Small intestine (tissue), 7 donors: ENCODE measurements around the gene ITGB1. TPM values are rescaled to one million over a fixed set of nuclear protein-coding genes. Genes with fewer than 3 reads are reported as not detected.

ENCODE experiments used
- DNase-seq, 2 donors: peaks; one replicate each; pipeline versions ENCODE4 v3.0.0 to v3.0.0-alpha.2; 2013
- FAIRE-seq: peaks from 2 replicates; lab custom pipeline; 2012; peaks lifted over from hg19 to GRCh38; lab: Jason Lieb, UNC
- H3K27ac ChIP-seq, 3 donors: one replicate each; pipeline ENCODE4 v1.5.1; 2013; ENCODE audit warnings: low read length in 2 of 3, mild to moderate bottlenecking in 2 of 3, control low read depth in 1 of 3, inconsistent platforms in 1 of 3, low read depth in 1 of 3, moderate library complexity in 1 of 3
- H3K27me3 ChIP-seq, 3 donors: one replicate each; pipeline ENCODE4 v1.6.1; 2013; ENCODE audit warnings: low read length in 3 of 3, inconsistent platforms in 1 of 3; ENCODE audit not compliant: control insufficient read depth in 3 of 3, insufficient read depth in 3 of 3
- H3K36me3 ChIP-seq, 3 donors: one replicate each; pipeline ENCODE4 v1.6.1; 2013; ENCODE audit warnings: low read length in 3 of 3, inconsistent platforms in 1 of 3, low read depth in 1 of 3, mild to moderate bottlenecking in 1 of 3, moderate library complexity in 1 of 3; ENCODE audit not compliant: control insufficient read depth in 3 of 3, insufficient read depth in 2 of 3
- H3K4me1 ChIP-seq, 3 donors: one replicate each; pipeline ENCODE4 v1.6.1; 2013; ENCODE audit warnings: low read length in 2 of 3, inconsistent platforms in 1 of 3, low read depth in 1 of 3, mild to moderate bottlenecking in 1 of 3, moderate library complexity in 1 of 3; ENCODE audit not compliant: control insufficient read depth in 3 of 3, insufficient read depth in 2 of 3
- H3K4me3 ChIP-seq, 3 donors: one replicate each; pipeline ENCODE4 v1.5.1; 2013; ENCODE audit warnings: low read length in 3 of 3, control low read depth in 1 of 3, inconsistent platforms in 1 of 3, low read depth in 1 of 3, mild to moderate bottlenecking in 1 of 3, moderate library complexity in 1 of 3
- H3K9me3 ChIP-seq, 2 donors: one replicate each; pipeline ENCODE4 v1.6.1; 2013; ENCODE audit warnings: low read depth in 1 of 2, low read length in 1 of 2; ENCODE audit not compliant: control insufficient read depth in 2 of 2, insufficient read depth in 1 of 2
- WGBS, 3 donors: extraction: QIAGEN DNeasy Blood & Tissue Kit; methylation state at CpG; one replicate each; pipeline ENCODE4 v1.1.7; 2013; 5-methylcytosine and 5-hydroxymethylcytosine counted together
- polyA plus RNA-seq, 4 donors: library from polyadenylated mRNA; stranded (reverse) in 3 of 4; unstranded in 1 of 4; fragments of 200-250 nt in 3 of 4; fragments of 120-200 nt in 1 of 4; gene quantifications; one replicate each; pipeline versions ENCODE4 v1.2.1 to v1.2.3, GENCODE V29; 2013
- donor health status: healthy with polysubstance abuse.
- donor health status: control.
- donor health status: control.
- donor health status: Bipolar disorder and iron deficiency.
- donor health status: healthy.

Gene ITGB1
- polyA plus RNA-seq, 4 donors: 42.3 to 226 (median 112) TPM

GRCh38 chr10:32956365-32957197 lies 1.4 kb downstream of the ITGB1 start:
- no peaks in the 10 kb centered on the region for H3K27me3 ChIP-seq
- peaks cover 0 to 2% (median 0%) of the 10 kb centered on the region in 3 donors for H3K36me3 ChIP-seq
- peak overlapping the region; percentile 63 to 95 (median 80) for H3K27ac ChIP-seq
- FAIRE-seq (no peak), DNase-seq (peak in 1 of 2 donors; percentile 25)
- peaks cover 4 to 18% (median 10%) of the 10 kb centered on the region in 3 donors for H3K4me1 ChIP-seq
- peak overlapping the region; percentile 25 to 100 (median 72) for H3K4me3 ChIP-seq
- no peaks in the 10 kb centered on the region for H3K9me3 ChIP-seq
- 13 to 29% (median 18%) methylated on average over 13 of the region's 13 CpGs for WGBS, 3 donors

GRCh38 chr10:32955790-32956189 lies 2.2 kb downstream of the ITGB1 start:
- 2 to 21% (median 11%) methylated on average over 1 of the region's 1 CpG for WGBS, 3 donors
- H3K27me3 ChIP-seq: no peaks in the 10 kb centered on the region
- H3K9me3 ChIP-seq: no peaks in the 10 kb centered on the region
- H3K27ac ChIP-seq: peak overlapping the region in 1 of 3 donors; percentile 10
- FAIRE-seq (no peak), DNase-seq (no peak)
- peaks cover 0 to 2% (median 0%) of the 10 kb centered on the region in 3 donors for H3K36me3 ChIP-seq
- H3K4me1 ChIP-seq: peaks cover 8 to 14% (median 13%) of the 10 kb centered on the region in 3 donors
- peak overlapping the region in 1 of 3 donors; percentile 100 for H3K4me3 ChIP-seq

- H3K4me3 ChIP-seq: peak overlapping the region in 1 of 3 donors; percentile 35
- peaks cover 8 to 18% (median 17%) of the 10 kb centered on the region in 3 donors for H3K4me1 ChIP-seq
- FAIRE-seq (no peak), DNase-seq (peak; percentile 38 to 44)
- H3K9me3 ChIP-seq: no peaks in the 10 kb centered on the region
- H3K27me3 ChIP-seq: no peaks in the 10 kb centered on the region
- WGBS, 3 donors: 9 to 37% (median 29%) methylated on average over 4 of the region's 4 CpGs
- peaks cover 0 to 2% (median 0%) of the 10 kb centered on the region in 3 donors for H3K36me3 ChIP-seq
- H3K27ac ChIP-seq: peak overlapping the region in 1 of 3 donors; percentile 10
Observed at GRCh38 chr10:32955299-32955772, 2.7 kb downstream of the ITGB1 start.

GRCh38 chr10:32954545-32955298 lies 3.3 kb downstream of the ITGB1 start:
- DNase-seq: no peak
- H3K9me3 ChIP-seq: no peaks in the 10 kb centered on the region
- H3K36me3 ChIP-seq: peaks cover 0 to 2% (median 0%) of the 10 kb centered on the region in 3 donors
- H3K4me3 ChIP-seq: peak overlapping the region in 1 of 3 donors; percentile 35
- H3K27me3 ChIP-seq: no peaks in the 10 kb centered on the region
- H3K4me1 ChIP-seq: peaks cover 8 to 20% (median 17%) of the 10 kb centered on the region in 3 donors
- WGBS, 3 donors: 24 to 40% (median 40%) methylated on average over 8 of the region's 8 CpGs
- peak overlapping the region in 1 of 3 donors; percentile 8 for H3K27ac ChIP-seq
- FAIRE-seq: no peak

- FAIRE-seq: no peak
- DNase-seq: no peak
- Histone ChIP-seq H3K27me3 (no peaks in the 10 kb centered on the region), H3K4me1 (peaks cover 8 to 20% (median 18%) of the 10 kb centered on the region in 3 donors), H3K4me3 (no peak overlapping the region), H3K27ac (no peak overlapping the region), H3K36me3 (peaks cover 0 to 2% (median 0%) of the 10 kb centered on the region in 3 donors), H3K9me3 (no peaks in the 10 kb centered on the region)
Observed at GRCh38 chr10:32954080-32954479, 4.0 kb downstream of the ITGB1 start.

- H3K9me3 ChIP-seq: peaks cover 0 to 3% of the 10 kb centered on the region in 2 donors
- H3K36me3 ChIP-seq: peaks cover 0 to 2% (median 0%) of the 10 kb centered on the region in 3 donors
- H3K4me1 ChIP-seq: peaks cover 10 to 23% (median 19%) of the 10 kb centered on the region in 3 donors
- H3K27me3 ChIP-seq: no peaks in the 10 kb centered on the region
- WGBS, 3 donors: 19 to 38% (median 29%) methylated on average over 6 of the region's 6 CpGs
- no peak for DNase-seq
- no peak for FAIRE-seq
- peak overlapping the region in 1 of 3 donors; percentile 46 for H3K27ac ChIP-seq
- H3K4me3 ChIP-seq: no peak overlapping the region
Observed at GRCh38 chr10:32953277-32953927, 4.6 kb downstream of the ITGB1 start.

GRCh38 chr10:32952541-32953276 lies 5.3 kb downstream of the ITGB1 start:
- H3K27ac ChIP-seq: no peak overlapping the region
- H3K4me1 ChIP-seq: peaks cover 11 to 24% (median 19%) of the 10 kb centered on the region in 3 donors
- no peak overlapping the region for H3K4me3 ChIP-seq
- 80 to 90% (median 88%) methylated on average over 4 of the region's 4 CpGs for WGBS, 3 donors
- peaks cover 0 to 4% of the 10 kb centered on the region in 2 donors for H3K9me3 ChIP-seq
- no peaks in the 10 kb centered on the region for H3K27me3 ChIP-seq
- no peak for DNase-seq
- peaks cover 0 to 2% (median 0%) of the 10 kb centered on the region in 3 donors for H3K36me3 ChIP-seq
- FAIRE-seq: no peak
